ENCODE results near the gene EFNA3.

DNA sequence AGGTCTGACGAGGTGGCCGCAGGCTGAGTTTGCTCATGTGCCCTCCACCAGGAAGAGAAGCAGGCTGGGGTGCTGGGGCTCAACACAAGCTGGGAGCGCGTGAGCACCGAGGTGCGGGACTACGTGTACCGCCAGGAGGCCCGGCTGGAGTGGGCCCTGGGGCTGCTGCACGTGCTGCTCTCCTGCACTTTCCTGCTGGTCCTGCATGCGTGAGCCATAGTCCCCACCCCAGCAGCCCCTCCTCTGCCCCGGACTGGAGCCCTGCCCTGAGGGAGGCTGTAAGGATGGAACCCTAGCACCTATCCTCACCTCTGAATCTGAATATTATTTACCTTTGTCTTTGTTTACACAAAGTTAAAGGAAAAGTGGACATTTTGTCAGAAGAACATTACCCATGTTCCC lies 35.3 kb upstream of the EFNA3 start:
- TF ChIP-seq, protein P1, sequence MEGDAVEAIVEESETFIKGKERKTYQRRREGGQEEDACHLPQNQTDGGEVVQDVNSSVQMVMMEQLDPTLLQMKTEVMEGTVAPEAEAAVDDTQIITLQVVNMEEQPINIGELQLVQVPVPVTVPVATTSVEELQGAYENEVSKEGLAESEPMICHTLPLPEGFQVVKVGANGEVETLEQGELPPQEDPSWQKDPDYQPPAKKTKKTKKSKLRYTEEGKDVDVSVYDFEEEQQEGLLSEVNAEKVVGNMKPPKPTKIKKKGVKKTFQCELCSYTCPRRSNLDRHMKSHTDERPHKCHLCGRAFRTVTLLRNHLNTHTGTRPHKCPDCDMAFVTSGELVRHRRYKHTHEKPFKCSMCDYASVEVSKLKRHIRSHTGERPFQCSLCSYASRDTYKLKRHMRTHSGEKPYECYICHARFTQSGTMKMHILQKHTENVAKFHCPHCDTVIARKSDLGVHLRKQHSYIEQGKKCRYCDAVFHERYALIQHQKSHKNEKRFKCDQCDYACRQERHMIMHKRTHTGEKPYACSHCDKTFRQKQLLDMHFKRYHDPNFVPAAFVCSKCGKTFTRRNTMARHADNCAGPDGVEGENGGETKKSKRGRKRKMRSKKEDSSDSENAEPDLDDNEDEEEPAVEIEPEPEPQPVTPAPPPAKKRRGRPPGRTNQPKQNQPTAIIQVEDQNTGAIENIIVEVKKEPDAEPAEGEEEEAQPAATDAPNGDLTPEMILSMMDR (conservative IDR thresholded peaks at IDR 0.05; ENCODE audit: low read depth, low read length), result no peak
- TF ChIP-seq CEBPB (IDR thresholded peaks at IDR 0.05; ENCODE audit: low read depth, low read length), result no peak
- TF ChIP-seq POLR2A (IDR thresholded peaks at IDR 0.05; ENCODE audit: low read depth, low read length), result no peak
- no peak for TF ChIP-seq MAZ (IDR thresholded peaks at IDR 0.05; ENCODE audit: borderline replicate concordance, low read depth, low read length)
